H1 (cell line): ENCODE results near the gene KCTD8. TPM values are rescaled to one million over a fixed set of nuclear protein-coding genes. Genes with fewer than 3 reads are reported as not detected.
A peak's percentile ranks its signal among the peaks of the same experiment; 100 is the strongest.

Source experiments
- CTCF ChIA-PET: fragments of 300-600 bp; sonication (Branson Sonifier 250); formaldehyde crosslinking; loops from one replicate; lab custom pipeline; 2021; ENCODE audit not compliant: partially characterized antibody; lab: Charles Lee
- POLR2A ChIA-PET: fragments of 300-600 bp; sonication (Branson Sonifier 250); formaldehyde crosslinking; loops from one replicate; lab custom pipeline; 2021; ENCODE audit warnings: inconsistent platforms; ENCODE audit not compliant: partially characterized antibody; lab: Charles Lee
- DNase-seq, 2 experiments: peaks; one replicate each; pipeline versions ENCODE4 v3.0.0 to v3.0.0-alpha.2; 2010 to 2022; ENCODE audit warnings: low spot score in 2 of 2, low read depth in 1 of 2, mixed read lengths in 1 of 2
- FAIRE-seq: peaks from 2 replicates; lab custom pipeline; 2011; peaks lifted over from hg19 to GRCh38; lab: Jason Lieb, UNC
- H2AFZ ChIP-seq: 2 replicates; pipeline ENCODE4 v1.8.1; 2012; ENCODE audit warnings: low read length, inconsistent platforms
- H2AK5ac ChIP-seq: 2 replicates; pipeline ENCODE4 v1.6.1; 2013; ENCODE audit warnings: low read depth, low read length
- H2BK120ac ChIP-seq: replicated peaks from 2 replicates; pipeline ENCODE3; 2013; ENCODE audit warnings: low read depth, low read length, inconsistent platforms
- H2BK12ac ChIP-seq: 2 replicates; pipeline ENCODE4 v1.6.1; 2013; ENCODE audit warnings: low read depth, low read length
- H2BK15ac ChIP-seq: 2 replicates; pipeline ENCODE4 v1.6.1; 2013; ENCODE audit warnings: low read length
- H2BK20ac ChIP-seq: 2 replicates; pipeline ENCODE4 v1.6.1; 2013; ENCODE audit warnings: low read length
- H2BK5ac ChIP-seq: 2 replicates; pipeline ENCODE4 v1.6.1; 2013; ENCODE audit warnings: low read depth, low read length
- H3K14ac ChIP-seq: 2 replicates; pipeline ENCODE4 v1.6.1; 2013; ENCODE audit warnings: inconsistent platforms; ENCODE audit not compliant: insufficient read length
- H3K18ac ChIP-seq: 2 replicates; pipeline ENCODE4 v1.6.1; 2013; ENCODE audit warnings: low read length; ENCODE audit errors: extremely low read depth
- H3K23ac ChIP-seq: 2 replicates; pipeline ENCODE4 v1.6.1; 2013; ENCODE audit warnings: inconsistent platforms; ENCODE audit not compliant: insufficient read length
- H3K23me2 ChIP-seq: 2 replicates; pipeline ENCODE4 v1.6.1; 2013; ENCODE audit warnings: low read depth, low read length
- H3K27ac ChIP-seq: 2 replicates; pipeline ENCODE4 v1.6.1; 2011; ENCODE audit warnings: low read depth, low read length, inconsistent platforms
- H3K27me3 ChIP-seq, 4 experiments: replicated peaks in 1 of 4; 1 replicate in 1 of 4; 2 replicates in 3 of 4; pipeline versions ENCODE4 v1.6.1 to v1.8.1; 2011 to 2013; ENCODE audit warnings: low read length in 3 of 4, mild to moderate bottlenecking in 3 of 4, inconsistent platforms in 2 of 4, mixed read lengths in 2 of 4, moderate library complexity in 1 of 4; ENCODE audit not compliant: control insufficient read depth in 3 of 4, insufficient read depth in 3 of 4; ENCODE audit errors: extremely low read depth in 1 of 4
- H3K36me3 ChIP-seq, 4 experiments: 2 replicates each; pipeline versions ENCODE4 v1.6.1 to v1.8.1; 2011 to 2013; ENCODE audit warnings: mild to moderate bottlenecking in 4 of 4, low read length in 3 of 4, moderate library complexity in 2 of 4, control low read depth in 1 of 4, inconsistent platforms in 1 of 4; ENCODE audit not compliant: insufficient read depth in 4 of 4, control insufficient read depth in 2 of 4
- H3K4ac ChIP-seq: replicated peaks from 2 replicates; pipeline ENCODE3; 2013; ENCODE audit warnings: low read length, low read depth, mixed read lengths, inconsistent platforms; ENCODE audit not compliant: insufficient read length
- H3K4me1 ChIP-seq, 4 experiments: replicated peaks in 1 of 4; 1 replicate in 1 of 4; 2 replicates in 3 of 4; pipeline versions ENCODE4 v1.6.1 to v1.8.1; 2011 to 2013; ENCODE audit warnings: low read length in 3 of 4, inconsistent platforms in 2 of 4, mixed read lengths in 1 of 4; ENCODE audit not compliant: insufficient read depth in 4 of 4, control insufficient read depth in 3 of 4
- H3K4me2 ChIP-seq, 2 experiments: 2 replicates each; pipeline versions ENCODE4 v1.6.1 to v1.8.1; 2011 to 2013; ENCODE audit warnings: low read depth in 2 of 2, low read length in 2 of 2, control low read depth in 1 of 2, inconsistent platforms in 1 of 2, mild to moderate bottlenecking in 1 of 2; ENCODE audit not compliant: insufficient read depth in 1 of 2
- H3K4me3 ChIP-seq, 4 experiments: fragments of 200-600, 300-600 bp in 1 of 4; sonication (generic), shearing (Covaris generic), sonication (Bioruptor Twin) in 1 of 4; 2 replicates each; pipeline versions ENCODE4 v1.5.1 to v1.8.1; 2011 to 2016; ENCODE audit warnings: low read length in 4 of 4, low read depth in 3 of 4, control low read depth in 2 of 4, inconsistent platforms in 2 of 4, mild to moderate bottlenecking in 2 of 4, mixed read lengths in 1 of 4, moderate library complexity in 1 of 4; ENCODE audit not compliant: insufficient read depth in 2 of 4; ENCODE audit errors: extremely low read depth in 1 of 4
- H3K56ac ChIP-seq: replicated peaks from 2 replicates; pipeline ENCODE3; 2013; ENCODE audit warnings: low read depth, mild to moderate bottlenecking, mixed read lengths, low read length, inconsistent platforms; ENCODE audit not compliant: insufficient read length
- H3K79me1 ChIP-seq: 2 replicates; pipeline ENCODE4 v1.6.1; 2013; ENCODE audit warnings: low read depth, low read length, control low read depth
- H3K79me2 ChIP-seq, 2 experiments: 2 replicates each; pipeline versions ENCODE4 v1.6.1 to v1.8.1; 2012 to 2013; ENCODE audit warnings: low read length in 2 of 2, mild to moderate bottlenecking in 2 of 2, inconsistent platforms in 1 of 2; ENCODE audit not compliant: insufficient read depth in 2 of 2, control insufficient read depth in 1 of 2
- H3K9ac ChIP-seq, 4 experiments: replicated peaks in 1 of 4; 1 replicate in 1 of 4; 2 replicates in 3 of 4; pipeline versions ENCODE4 v1.6.1 to v1.8.1; 2011 to 2013; ENCODE audit warnings: low read depth in 3 of 4, low read length in 3 of 4, control low read depth in 2 of 4, mild to moderate bottlenecking in 2 of 4, moderate library complexity in 2 of 4, inconsistent platforms in 1 of 4; ENCODE audit errors: extremely low read depth in 1 of 4
- H3K9me3 ChIP-seq, 2 experiments: 2 replicates each; pipeline versions ENCODE4 v1.6.1 to v1.8.1; 2012 to 2013; ENCODE audit warnings: mild to moderate bottlenecking in 2 of 2, moderate library complexity in 2 of 2, control low read depth in 1 of 2, inconsistent platforms in 1 of 2, low read depth in 1 of 2, low read length in 1 of 2, mixed read lengths in 1 of 2; ENCODE audit not compliant: insufficient read depth in 2 of 2
- H4K20me1 ChIP-seq, 2 experiments: replicated peaks in 1 of 2; 2 replicates each; pipeline versions ENCODE3 to v1.8.1; 2011 to 2013; ENCODE audit warnings: inconsistent platforms in 2 of 2, low read length in 2 of 2, mild to moderate bottlenecking in 1 of 2; ENCODE audit not compliant: insufficient read depth in 2 of 2, control insufficient read depth in 1 of 2
- H4K5ac ChIP-seq: 2 replicates; pipeline ENCODE4 v1.6.1; 2013; ENCODE audit warnings: low read length, low read depth, mixed read lengths, inconsistent platforms; ENCODE audit not compliant: insufficient read length
- H4K8ac ChIP-seq: 2 replicates; pipeline ENCODE4 v1.8.0; 2013; ENCODE audit warnings: mild to moderate bottlenecking, moderate library complexity, low read length, inconsistent platforms; ENCODE audit not compliant: insufficient read depth; ENCODE audit errors: extremely low read depth
- H4K91ac ChIP-seq: replicated peaks from 2 replicates; pipeline ENCODE3; 2013; ENCODE audit warnings: low read length, mixed read lengths, inconsistent platforms; ENCODE audit not compliant: insufficient read length
- CBX8 ChIP-seq: fragments of 300-800, 300-1000 bp; sonication (generic); IDR thresholded peaks from 2 replicates; pipeline ENCODE4 v1.7.1; 2016; ENCODE audit warnings: low read depth, low read length, borderline replicate concordance
- EZH2 ChIP-seq: fragments of 200-600 bp; sonication (generic); IDR thresholded peaks from 2 replicates; pipeline ENCODE4 v1.7.1; 2012; ENCODE audit warnings: low read depth, mild to moderate bottlenecking, moderate library complexity, low read length, inconsistent platforms; ENCODE audit not compliant: severe bottlenecking
- GTF2F1 ChIP-seq: IDR thresholded peaks from 2 replicates; pipeline ENCODE4 v1.6.1; 2012; ENCODE audit warnings: low read depth, low read length, improper control_type of control experiment, borderline replicate concordance
- JUND ChIP-seq: IDR thresholded peaks from 2 replicates; pipeline ENCODE4 v1.6.1; 2011; ENCODE audit warnings: mild to moderate bottlenecking, improper control_type of control experiment, low read length
- KDM1A ChIP-seq: fragments of 200-600, 300-600 bp; sonication (generic); IDR thresholded peaks from 2 replicates; pipeline ENCODE4 v1.7.1; 2016; ENCODE audit warnings: mild to moderate bottlenecking, low read length, borderline replicate concordance
- NANOG ChIP-seq: IDR thresholded peaks from 2 replicates; pipeline ENCODE4 v1.6.1; 2011; ENCODE audit warnings: low read length, low read depth, mild to moderate bottlenecking, inconsistent platforms; ENCODE audit not compliant: insufficient read depth, poor library complexity, severe bottlenecking
- NRF1 ChIP-seq: IDR thresholded peaks from 2 replicates; pipeline ENCODE4 v1.6.1; 2011; ENCODE audit warnings: mild to moderate bottlenecking, low read depth, low read length, improper control_type of control experiment
- RAD21 ChIP-seq, 2 experiments: IDR thresholded peaks in 1 of 2; conservative IDR thresholded peaks in 1 of 2; 2 replicates each; pipeline ENCODE4 v1.6.1; 2011; ENCODE audit warnings: low read depth in 2 of 2, low read length in 2 of 2, improper control_type of control experiment in 1 of 2, inconsistent platforms in 1 of 2, mild to moderate bottlenecking in 1 of 2, moderate library complexity in 1 of 2
- SAP30 ChIP-seq: fragments of 300-600 bp; sonication (generic); IDR thresholded peaks from 2 replicates; pipeline ENCODE4 v1.7.1; 2012; ENCODE audit warnings: low read length, moderate library complexity, mild to moderate bottlenecking, inconsistent platforms; ENCODE audit not compliant: insufficient read depth, insufficient replicate concordance
- SP4 ChIP-seq: IDR thresholded peaks from 2 replicates; pipeline ENCODE4 v1.6.1; 2012; ENCODE audit warnings: low read length, inconsistent platforms
- YY1 ChIP-seq: IDR thresholded peaks from 2 replicates; pipeline ENCODE4 v1.6.1; 2011; ENCODE audit warnings: low read depth, mild to moderate bottlenecking, low read length
- WGBS, 2 experiments: shearing (Covaris generic) in 1 of 2; methylation state at CpG; one replicate each; pipeline versions ENCODE4 v1.1.6 to v1.1.7; 2013 to 2015; ENCODE audit warnings: low lambda C conversion rate in 2 of 2, mixed read lengths in 2 of 2, inconsistent platforms in 1 of 2, low coverage in 1 of 2, missing lambda C conversion rate in 1 of 2; ENCODE audit not compliant: insufficient replicate concordance in 2 of 2, insufficient coverage in 1 of 2, insufficient read length in 1 of 2; ENCODE audit errors: extremely low coverage in 1 of 2, missing lambda C conversion rate in 1 of 2; 5-methylcytosine and 5-hydroxymethylcytosine counted together
- polyA plus RNA-seq, 7 experiments: library from polyadenylated mRNA; depleted of rRNA in 3 of 7; stranded (reverse) in 5 of 7; unstranded in 2 of 7; fragments of >200 nt in 5 of 7; fragments of 200-250 nt in 2 of 7; gene quantifications; 1 replicate in 5 of 7; 2 replicates in 1 of 7; 4 replicates in 1 of 7; pipeline versions ENCODE4 v1.2.1 to v1.2.3, GENCODE V29; 2011 to 2013; ENCODE audit warnings: missing spikeins in 2 of 7, mixed read lengths in 2 of 7
- total RNA-seq: library from RNA; stranded (reverse); fragmentation: NEBNext Ultra II Directional; extraction: Animal tissue kit (Norgen Biotek cat#: 25700); gene quantifications from 2 replicates; pipeline ENCODE4 v1.2.1, GENCODE V29; 2021
- TF ChIP-seq, protein P1 (sequence below): IDR thresholded peaks from 2 replicates; pipeline ENCODE4 v1.6.1; 2012; ENCODE audit warnings: low read length, inconsistent platforms

The KCTD8 gene
- total and polyA plus RNA-seq, 2 of the 8 experiments (the other 6 are each of a cell fraction or from before 2014, with no cell fraction given) = 2.9 to 3.7 TPM

DNA sequence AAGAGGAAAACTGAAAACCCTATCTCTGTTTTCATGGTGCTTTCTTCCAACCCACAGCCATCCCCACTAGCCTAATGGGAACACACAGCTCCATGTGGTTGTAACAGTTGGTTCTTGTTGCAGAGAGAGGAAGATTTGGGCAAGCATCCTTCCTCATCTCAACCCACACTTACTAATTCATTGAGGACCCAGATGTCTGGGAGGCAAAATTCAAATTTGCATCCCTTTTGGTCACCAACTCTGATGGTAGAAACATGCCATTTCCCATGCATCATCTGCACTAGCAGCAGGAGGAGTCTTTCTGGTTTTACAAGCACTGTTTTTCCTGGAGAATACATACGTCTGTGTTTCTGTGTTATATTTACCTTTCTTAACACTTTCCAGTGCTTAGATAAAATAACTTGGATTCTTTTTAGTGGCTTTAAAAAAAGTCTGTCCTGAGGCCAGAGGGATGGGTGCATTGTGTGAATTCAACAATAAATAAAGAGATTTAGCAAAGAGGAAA is 301.0 kb downstream of the KCTD8 start:
- no peak overlapping the region for H2BK120ac ChIP-seq
- no peaks in the 10 kb centered on the region for H3K4me1 ChIP-seq
- H2AK5ac ChIP-seq = no peak overlapping the region
- DNase-seq (no peak), FAIRE-seq (no peak)
- H3K23me2 ChIP-seq = no peaks in the 10 kb centered on the region
- peak overlapping the region; percentile 77; the same call in 1 of the 2 replicates for H2AFZ ChIP-seq
- H3K79me2 ChIP-seq = no peaks in the 10 kb centered on the region
- H3K9ac ChIP-seq = no peak overlapping the region
- H3K36me3 ChIP-seq = no peaks in the 10 kb centered on the region
- H3K4ac ChIP-seq = no peak overlapping the region
- H3K4me2 ChIP-seq = no peak overlapping the region
- no peak overlapping the region for H4K5ac ChIP-seq
- POLR2A ChIA-PET = no interaction called here
- H3K14ac ChIP-seq = no peak overlapping the region
- H2BK5ac ChIP-seq = no peak overlapping the region
- no peak overlapping the region for H4K8ac ChIP-seq
- peaks cover 0 to 6% of the 10 kb centered on the region in 2 experiments; a peak in 3 of 4 replicates for H3K9me3 ChIP-seq
- H3K27me3 ChIP-seq = no peaks in the 10 kb centered on the region
- H2BK12ac ChIP-seq = no peak overlapping the region
- CTCF ChIA-PET = no interaction called here
- H3K4me3 ChIP-seq = no peak overlapping the region
- no peak overlapping the region for H3K23ac ChIP-seq
- H2BK20ac ChIP-seq = no peak overlapping the region
- H3K27ac ChIP-seq = no peak overlapping the region
- H4K20me1 ChIP-seq = no peaks in the 10 kb centered on the region
- WGBS, 2 experiments = 86% methylated on average over 1 of the region's 1 CpG; no CpG with 5 or more reads in 1 of the 2 experiments
- H3K18ac ChIP-seq = no peak overlapping the region
- no peaks in the 10 kb centered on the region for H3K79me1 ChIP-seq
- no peak overlapping the region for H2BK15ac ChIP-seq
- no peak overlapping the region for H4K91ac ChIP-seq
- H3K56ac ChIP-seq = no peak overlapping the region
- TF ChIP-seq JUND (no peak), KDM1A (no peak), SAP30 (no peak), GTF2F1 (no peak), CBX8 (no peak), NANOG (no peak), SP4 (no peak), EZH2 (no peak), NRF1 (no peak), YY1 (no peak), RAD21 (IDR thresholded peaks at IDR 0.05 in 1 of 2, conservative IDR thresholded peaks at IDR 0.05 in 1 of 2; ENCODE audit: low read depth in 2 of 2, low read length in 2 of 2) (no peak)
- TF ChIP-seq, protein P1, sequence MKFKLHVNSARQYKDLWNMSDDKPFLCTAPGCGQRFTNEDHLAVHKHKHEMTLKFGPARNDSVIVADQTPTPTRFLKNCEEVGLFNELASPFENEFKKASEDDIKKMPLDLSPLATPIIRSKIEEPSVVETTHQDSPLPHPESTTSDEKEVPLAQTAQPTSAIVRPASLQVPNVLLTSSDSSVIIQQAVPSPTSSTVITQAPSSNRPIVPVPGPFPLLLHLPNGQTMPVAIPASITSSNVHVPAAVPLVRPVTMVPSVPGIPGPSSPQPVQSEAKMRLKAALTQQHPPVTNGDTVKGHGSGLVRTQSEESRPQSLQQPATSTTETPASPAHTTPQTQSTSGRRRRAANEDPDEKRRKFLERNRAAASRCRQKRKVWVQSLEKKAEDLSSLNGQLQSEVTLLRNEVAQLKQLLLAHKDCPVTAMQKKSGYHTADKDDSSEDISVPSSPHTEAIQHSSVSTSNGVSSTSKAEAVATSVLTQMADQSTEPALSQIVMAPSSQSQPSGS = no peak
